ENCODE data around the gene DYNLRB1. TPM values are rescaled to one million over a fixed set of nuclear protein-coding genes. Genes with fewer than 3 reads are reported as not detected.
A peak's percentile ranks its signal among the peaks of the same experiment; 100 is the strongest.

Gene DYNLRB1
- total and polyA plus RNA-seq, 2 of the 13 experiments (the other 11 are each of a cell fraction or from before 2014, with no cell fraction given) = 140 to 244 TPM

GRCh38 chr20:34579191-34579978, 63.2 kb downstream of the DYNLRB1 start (continued):
- TF ChIP-seq ZFP41 (CRISPR knock-in tag; IDR thresholded peaks at IDR 0.05; ENCODE audit: borderline replicate concordance) (no peak), HDAC6 (IDR thresholded peaks at IDR 0.05; ENCODE audit: low read depth, low read length) (no peak)

GRCh38 chr20:34579979-34580940, 64.0 kb downstream of the DYNLRB1 start:
- H3K9ac ChIP-seq (ENCODE audit: insufficient read depth, low read depth, low read length) = no peak overlapping the region
- in situ Hi-C loops (cut with HindIII; ENCODE audit: extremely low pct_ligation_motif_present, low pct_unique_long_range_greater_than_20kb) = loop anchor here (10.0 kb wide), 1 partner anchor 195 kb away; no protein-coding TSS in a partner anchor
- ATAC-seq = no peak; the same call in 2 of the 3 replicates

More at GRCh38 chr20:34579979-34580940, 64.0 kb downstream of the DYNLRB1 start:
- ChIA-PET POLR2A (no interaction called here), CTCF (ENCODE audit: low intra/inter-chr PET ratio, low total read pairs) (interaction anchor here (1.3 to 2.0 kb wide), 2 partner anchors 174 to 190 kb away, joined by 3 to 25 read pairs; no protein-coding TSS in a partner anchor)
- TF ChIP-seq BRD4 (CRISPR knock-in tag; IDR thresholded peaks at IDR 0.05) = no peak
- TF ChIP-seq ZNF350 (CRISPR knock-in tag; IDR thresholded peaks at IDR 0.05; ENCODE audit: borderline replicate concordance, low read depth) = no peak
- peak; percentile 22; the same call in 1 of the 2 replicates for TF ChIP-seq ZNF687 (CRISPR knock-in tag; IDR thresholded peaks at IDR 0.05)
- no peaks in the 10 kb centered on the region for H3K79me2 ChIP-seq (ENCODE audit: insufficient read depth, low read length)
- DNase-seq (ENCODE audit: low spot score) (no peak), FAIRE-seq (no peak)
- no peak overlapping the region for H3K4me3 ChIP-seq (replicated peaks in 1 of 3; ENCODE audit: insufficient read depth in 1 of 3, low read depth in 2 of 3, low read length in 3 of 3)
- no peaks in the 10 kb centered on the region for H4K20me1 ChIP-seq (ENCODE audit: insufficient read depth, low read length)
- no peak overlapping the region for H3K4me2 ChIP-seq (ENCODE audit: low read depth, low read length)
- intact Hi-C loops (cut with micrococcal nuclease; ENCODE audit: unreplicated experiment) = no loop called here
- BruUV-seq (replicated peaks) = no TSS peak
- H3K36me3 ChIP-seq (replicated peaks in 1 of 2; ENCODE audit: control insufficient read depth in 1 of 2, insufficient read depth in 2 of 2, low read length in 2 of 2) = peaks cover 20 to 65% of the 10 kb centered on the region in 2 experiments
- no peaks in the 10 kb centered on the region for H3K27me3 ChIP-seq (ENCODE audit: control insufficient read depth in 1 of 2, insufficient read depth in 2 of 2, low read length in 2 of 2)
- H3K9me3 ChIP-seq (ENCODE audit: low read length) = no peaks in the 10 kb centered on the region
- peaks cover 15% of the 10 kb centered on the region for H3K4me1 ChIP-seq (ENCODE audit: insufficient read depth, low read length)
- H2AFZ ChIP-seq (ENCODE audit: low read length) = no peak overlapping the region
- 91% methylated on average over 7 of the region's 7 CpGs for WGBS (ENCODE audit: low lambda C conversion rate)
- no peak overlapping the region for H3K27ac ChIP-seq (ENCODE audit: extremely low read length, insufficient read depth, low read length)

All from HepG2 (cell line).